AG04449 (cell line): ENCODE data around the gene DNM3.

Experiments
- CTCF ChIA-PET: fragments of 350-600 bp; formaldehyde crosslinking; extraction: SDS; loops from one replicate; lab custom pipeline; 2021; ENCODE audit warnings: antibody characterized with exemption; lab: Yijun Ruan, JAX
- POLR2A ChIA-PET: fragments of 400-600, 350-600 bp; formaldehyde crosslinking; extraction: SDS; loops from one replicate; lab custom pipeline; 2020; ENCODE audit warnings: antibody characterized with exemption, inconsistent platforms; lab: Yijun Ruan, JAX
- DNase-seq: peaks from one replicate; pipeline ENCODE4 v3.0.0-alpha.2; 2010; ENCODE audit warnings: low read depth, low spot score
- H3K4me3 ChIP-seq: 2 replicates; pipeline ENCODE4 v1.5.1; 2011; ENCODE audit warnings: low read depth, mild to moderate bottlenecking, control low read depth, low read length
- TF ChIP-seq, protein P1 (sequence below): IDR thresholded peaks from one replicate; pipeline ENCODE4 v1.5.1; 2011; ENCODE audit warnings: mild to moderate bottlenecking, moderate library complexity, low read length, control low read depth, inconsistent platforms; ENCODE audit not compliant: insufficient read depth; ENCODE audit errors: missing control alignments

The DNM3 gene

GRCh38 chr1:171990371-171990770 is 149.1 kb downstream of the DNM3 start:
- ChIA-PET POLR2A (no interaction called here), CTCF (interaction anchor here (1.3 to 18.6 kb wide), 5 partner anchors 9 to 345 kb away, joined by 4 to 835 read pairs (median 112); no protein-coding TSS in a partner anchor)
- no peak for DNase-seq
- TF ChIP-seq, protein P1, sequence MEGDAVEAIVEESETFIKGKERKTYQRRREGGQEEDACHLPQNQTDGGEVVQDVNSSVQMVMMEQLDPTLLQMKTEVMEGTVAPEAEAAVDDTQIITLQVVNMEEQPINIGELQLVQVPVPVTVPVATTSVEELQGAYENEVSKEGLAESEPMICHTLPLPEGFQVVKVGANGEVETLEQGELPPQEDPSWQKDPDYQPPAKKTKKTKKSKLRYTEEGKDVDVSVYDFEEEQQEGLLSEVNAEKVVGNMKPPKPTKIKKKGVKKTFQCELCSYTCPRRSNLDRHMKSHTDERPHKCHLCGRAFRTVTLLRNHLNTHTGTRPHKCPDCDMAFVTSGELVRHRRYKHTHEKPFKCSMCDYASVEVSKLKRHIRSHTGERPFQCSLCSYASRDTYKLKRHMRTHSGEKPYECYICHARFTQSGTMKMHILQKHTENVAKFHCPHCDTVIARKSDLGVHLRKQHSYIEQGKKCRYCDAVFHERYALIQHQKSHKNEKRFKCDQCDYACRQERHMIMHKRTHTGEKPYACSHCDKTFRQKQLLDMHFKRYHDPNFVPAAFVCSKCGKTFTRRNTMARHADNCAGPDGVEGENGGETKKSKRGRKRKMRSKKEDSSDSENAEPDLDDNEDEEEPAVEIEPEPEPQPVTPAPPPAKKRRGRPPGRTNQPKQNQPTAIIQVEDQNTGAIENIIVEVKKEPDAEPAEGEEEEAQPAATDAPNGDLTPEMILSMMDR, result no peak
- no peak overlapping the region for H3K4me3 ChIP-seq

DNA sequence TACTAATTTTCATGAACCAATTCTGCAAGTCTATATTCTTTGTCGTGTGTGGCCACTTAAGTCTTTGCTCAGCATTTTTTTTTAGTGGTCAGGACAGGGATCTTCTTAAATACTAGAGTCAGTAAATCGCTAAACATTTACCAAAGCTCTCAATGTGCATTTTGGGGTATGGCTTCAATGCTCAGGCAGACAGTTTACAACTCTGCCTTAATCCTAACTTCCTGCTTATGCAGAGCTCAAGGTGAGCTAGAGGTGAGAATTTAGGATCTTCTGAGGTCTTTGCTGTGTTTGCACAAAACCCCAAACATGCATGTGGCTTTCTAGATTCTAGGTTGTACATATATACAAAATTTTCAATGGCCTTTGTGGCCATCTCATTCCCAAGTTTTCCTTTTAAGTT is 153.0 kb downstream of the DNM3 start:
- no peak overlapping the region for H3K4me3 ChIP-seq
- POLR2A ChIA-PET, result no interaction called here
- DNase-seq, result no peak
- TF ChIP-seq, protein P1, result no peak
- CTCF ChIA-PET, result interaction anchor here (0.9 to 2.7 kb wide), 2 partner anchors 9 to 11 kb away, joined by 3 to 11 read pairs; no protein-coding TSS in a partner anchor

DNA sequence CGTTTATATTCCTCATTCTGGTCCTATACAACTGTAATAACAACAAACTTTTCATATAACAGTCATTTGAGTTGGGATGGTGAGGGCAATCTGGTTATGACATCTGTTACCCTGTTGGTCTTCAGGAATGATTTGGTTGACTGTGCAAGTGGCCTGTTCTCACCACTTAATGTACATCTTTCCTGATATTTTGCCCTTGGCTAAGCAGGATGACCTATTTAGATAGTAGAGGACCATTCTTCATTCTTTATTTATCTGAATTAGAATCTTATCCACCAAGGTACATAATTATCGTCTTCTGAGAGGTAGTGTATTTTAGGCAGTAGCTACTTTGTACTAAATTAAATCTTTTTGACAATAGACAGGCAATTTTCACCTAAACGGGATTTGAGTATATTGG is 154.3 kb downstream of the DNM3 start:
- POLR2A ChIA-PET, result no interaction called here

GRCh38 chr1:171997936-171998335 is 156.6 kb downstream of the DNM3 start:
- no peak for DNase-seq
- CTCF ChIA-PET, result interaction anchor here (0.6 to 10.8 kb wide), 6 partner anchors 8 to 447 kb away, joined by 3 to 193 read pairs (median 8); no protein-coding TSS in a partner anchor
- no peak overlapping the region for H3K4me3 ChIP-seq
- POLR2A ChIA-PET, result no interaction called here
- TF ChIP-seq, protein P1, result no peak

More for the DNA sequence above, 154.3 kb downstream of the DNM3 start:
- DNase-seq, result no peak
- H3K4me3 ChIP-seq, result no peak overlapping the region
- CTCF ChIA-PET, result interaction anchor here (0.9 to 2.7 kb wide), 3 partner anchors 10 to 434 kb away, joined by 3 to 11 read pairs (median 3); no protein-coding TSS in a partner anchor
- TF ChIP-seq, protein P1, result no peak

DNA sequence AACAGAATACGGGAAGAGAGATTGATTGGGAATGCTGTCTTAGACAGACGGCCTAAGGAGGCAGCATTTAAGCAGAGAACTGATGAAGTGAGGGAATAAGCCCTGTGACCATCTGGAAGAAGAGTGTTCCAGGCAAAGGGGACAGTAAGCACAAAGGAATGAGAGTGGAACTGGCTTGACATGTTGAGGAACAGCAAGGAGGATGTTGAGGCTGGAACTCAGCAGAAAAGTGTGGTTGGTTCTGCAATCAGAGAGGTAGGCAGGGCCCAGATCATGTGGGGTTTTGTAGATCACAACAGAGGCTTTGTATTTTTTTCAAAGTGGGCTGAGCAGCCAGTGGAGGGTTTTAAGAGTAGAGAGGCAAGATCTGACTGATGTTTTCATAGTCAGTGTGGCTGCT is 157.4 kb downstream of the DNM3 start:
- ChIA-PET CTCF (interaction anchor here (1.7 to 10.8 kb wide), 2 partner anchors 431 to 446 kb away, joined by 7 to 193 read pairs; no protein-coding TSS in a partner anchor), POLR2A (no interaction called here)
- TF ChIP-seq, protein P1, result no peak
- no peak overlapping the region for H3K4me3 ChIP-seq
- DNase-seq, result no peak

DNA sequence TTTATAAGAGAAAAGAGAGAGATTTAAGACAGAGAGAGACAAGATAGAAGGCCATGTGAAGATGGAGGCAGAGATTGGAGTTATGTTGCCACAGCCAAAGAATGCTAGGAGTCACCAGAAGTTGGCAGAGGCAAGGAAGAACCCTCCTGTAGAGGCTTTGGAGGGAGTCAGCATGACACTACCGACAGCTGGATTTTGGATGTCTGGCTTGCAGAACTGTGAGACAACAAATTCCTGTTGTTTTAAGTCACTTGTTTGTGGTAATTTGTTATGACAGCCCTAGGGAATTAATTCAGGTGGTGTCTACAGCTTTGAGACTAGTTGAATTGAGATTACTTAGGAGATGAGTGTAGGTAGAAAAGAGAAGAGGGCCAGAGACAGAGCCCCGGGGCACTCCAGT is 158.5 kb downstream of the DNM3 start:
- ChIA-PET POLR2A (no interaction called here), CTCF (interaction anchor here (1.3 to 10.8 kb wide), 6 partner anchors 11 to 444 kb away, joined by 3 to 193 read pairs (median 40); partner anchors contain the start of gene PIGC)
- no peak for DNase-seq
- H3K4me3 ChIP-seq, result no peak overlapping the region
- TF ChIP-seq, protein P1, result no peak
